ENCODE data around the gene TUBB.

TUBB gene

GRCh38 chr6:30679765-30680535 is 40.2 kb upstream of the TUBB start:
- peak overlapping the region; percentile 75 for H3K4me3 ChIP-seq (ENCODE audit: low read depth, low read length)
- no peak for DNase-seq (ENCODE audit: low read depth)
- TF ChIP-seq, protein P1, sequence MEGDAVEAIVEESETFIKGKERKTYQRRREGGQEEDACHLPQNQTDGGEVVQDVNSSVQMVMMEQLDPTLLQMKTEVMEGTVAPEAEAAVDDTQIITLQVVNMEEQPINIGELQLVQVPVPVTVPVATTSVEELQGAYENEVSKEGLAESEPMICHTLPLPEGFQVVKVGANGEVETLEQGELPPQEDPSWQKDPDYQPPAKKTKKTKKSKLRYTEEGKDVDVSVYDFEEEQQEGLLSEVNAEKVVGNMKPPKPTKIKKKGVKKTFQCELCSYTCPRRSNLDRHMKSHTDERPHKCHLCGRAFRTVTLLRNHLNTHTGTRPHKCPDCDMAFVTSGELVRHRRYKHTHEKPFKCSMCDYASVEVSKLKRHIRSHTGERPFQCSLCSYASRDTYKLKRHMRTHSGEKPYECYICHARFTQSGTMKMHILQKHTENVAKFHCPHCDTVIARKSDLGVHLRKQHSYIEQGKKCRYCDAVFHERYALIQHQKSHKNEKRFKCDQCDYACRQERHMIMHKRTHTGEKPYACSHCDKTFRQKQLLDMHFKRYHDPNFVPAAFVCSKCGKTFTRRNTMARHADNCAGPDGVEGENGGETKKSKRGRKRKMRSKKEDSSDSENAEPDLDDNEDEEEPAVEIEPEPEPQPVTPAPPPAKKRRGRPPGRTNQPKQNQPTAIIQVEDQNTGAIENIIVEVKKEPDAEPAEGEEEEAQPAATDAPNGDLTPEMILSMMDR (IDR thresholded peaks at IDR 0.05; ENCODE audit: low read depth, low read length, missing control alignments): no peak

GRCh38 chr6:30681766-30682142 is 38.4 kb upstream of the TUBB start:
- TF ChIP-seq, protein P1 (IDR thresholded peaks at IDR 0.05; ENCODE audit: low read depth, low read length, missing control alignments): no peak
- peak overlapping the region; percentile 75 for H3K4me3 ChIP-seq (ENCODE audit: low read depth, low read length)
- DNase-seq (ENCODE audit: low read depth): no peak

DNA sequence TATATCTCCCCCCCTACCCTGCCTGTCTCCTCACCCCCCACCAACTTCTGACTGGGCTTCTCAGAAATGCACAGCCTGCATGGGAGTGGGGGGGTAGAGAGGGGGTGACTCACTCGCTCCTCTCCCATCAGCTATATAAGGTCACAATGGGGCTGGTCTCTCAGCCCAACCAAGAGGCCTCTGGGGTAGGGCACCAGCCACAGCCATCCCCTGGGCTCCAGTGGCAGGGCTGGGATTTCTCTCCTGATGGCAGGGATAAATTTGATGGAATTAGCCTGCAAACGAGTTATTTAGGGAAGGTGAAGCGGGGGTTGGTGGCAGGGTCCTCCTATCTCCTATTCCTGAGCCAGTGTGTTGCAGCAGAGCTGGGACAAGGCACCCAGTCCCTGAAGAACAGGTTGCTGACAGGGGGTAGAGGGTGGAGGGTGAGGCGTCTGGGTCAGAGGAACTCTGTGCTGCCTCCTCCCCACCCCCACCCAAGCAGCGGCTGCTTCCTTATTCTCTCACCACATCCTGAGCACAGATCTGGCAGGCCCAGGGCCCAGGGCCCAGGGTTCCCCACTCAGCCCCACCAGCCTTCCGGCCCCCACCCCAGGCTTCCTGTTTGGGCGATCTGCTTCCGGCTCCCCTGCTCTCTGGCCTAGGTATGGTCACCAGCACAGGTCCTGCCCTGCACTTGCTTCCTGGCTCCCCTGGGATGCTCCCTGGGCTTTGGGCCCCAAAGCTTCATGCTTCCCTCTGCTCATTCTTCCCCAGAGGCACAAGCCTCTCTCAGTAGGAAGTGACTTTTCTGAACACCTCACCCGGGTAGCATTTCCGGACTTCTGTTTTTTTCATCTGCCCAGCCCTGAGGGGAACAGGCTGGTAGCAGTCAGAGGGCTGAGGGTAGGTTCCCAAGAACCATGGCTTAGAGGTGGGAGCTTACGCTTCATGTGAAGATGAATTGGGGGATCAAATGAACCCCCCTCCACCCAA is 37.7 kb upstream of the TUBB start:
- TF ChIP-seq, protein P1 (IDR thresholded peaks at IDR 0.05; ENCODE audit: low read depth, low read length, missing control alignments): no peak
- peak; percentile 82 for DNase-seq (ENCODE audit: low read depth)
- H3K4me3 ChIP-seq (ENCODE audit: low read depth, low read length): peak overlapping the region; percentile 75

DNA sequence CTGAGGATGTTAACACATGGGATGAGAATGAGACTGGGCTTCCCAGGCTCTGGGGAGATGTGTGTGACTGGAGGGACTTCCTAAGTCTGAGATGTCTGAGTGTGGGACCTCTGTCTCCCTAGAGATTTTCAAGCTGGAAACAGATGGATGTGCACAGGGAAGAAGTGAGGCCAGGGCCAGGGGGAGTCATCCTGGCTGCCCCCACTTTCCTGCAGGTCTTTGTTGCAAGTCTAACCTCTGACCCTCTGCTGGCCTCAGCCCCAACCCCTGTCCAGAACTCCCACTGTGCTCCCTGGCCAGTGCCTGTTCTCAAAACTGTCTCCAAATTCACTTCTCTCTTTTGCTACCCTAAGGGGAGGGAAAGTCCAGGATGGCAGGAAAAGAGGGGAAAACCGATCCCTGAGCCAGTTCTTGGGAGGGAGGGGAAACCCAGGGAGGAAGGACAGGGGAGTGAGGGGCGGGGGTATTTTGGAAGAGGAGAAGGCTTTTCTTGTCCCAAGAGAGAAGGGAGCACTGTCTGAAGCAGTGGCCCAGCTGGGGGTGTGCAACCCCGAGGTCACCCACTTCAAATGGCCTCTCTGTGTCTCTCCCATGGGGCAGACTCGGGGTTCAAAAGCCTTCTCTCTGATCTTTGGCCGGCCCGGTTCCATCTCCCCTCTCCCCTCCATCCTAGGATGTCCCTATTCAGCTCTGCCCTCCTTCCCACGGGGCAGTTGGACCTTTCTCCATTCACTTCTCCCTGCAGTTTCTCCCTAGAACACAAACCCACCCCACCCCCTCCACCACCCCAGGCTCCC is 36.8 kb upstream of the TUBB start:
- peak overlapping the region; percentile 75 for H3K4me3 ChIP-seq (ENCODE audit: low read depth, low read length)
- TF ChIP-seq, protein P1 (IDR thresholded peaks at IDR 0.05; ENCODE audit: low read depth, low read length, missing control alignments): no peak
- DNase-seq (ENCODE audit: low read depth): no peak

DNA sequence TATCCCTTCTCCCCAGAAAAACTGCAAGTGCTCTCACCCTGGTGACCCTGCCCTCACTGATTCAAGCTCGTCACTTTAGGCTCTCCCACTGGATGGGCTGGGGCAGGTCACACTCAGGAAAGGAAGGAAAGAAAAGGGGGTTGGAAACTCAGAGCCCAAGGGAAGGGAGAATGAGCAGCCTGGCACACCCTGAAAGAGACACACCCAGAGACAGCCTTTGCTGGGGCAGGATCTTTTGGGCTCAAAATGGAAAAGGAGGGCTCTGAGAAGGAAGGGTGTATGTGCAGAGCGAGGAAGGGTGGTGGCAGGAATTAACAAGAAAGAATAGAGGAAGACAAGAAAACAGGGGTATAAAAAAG is 36.2 kb upstream of the TUBB start:
- H3K4me3 ChIP-seq (ENCODE audit: low read depth, low read length): peak overlapping the region; percentile 75
- TF ChIP-seq, protein P1 (IDR thresholded peaks at IDR 0.05; ENCODE audit: low read depth, low read length, missing control alignments): no peak
- no peak for DNase-seq (ENCODE audit: low read depth)

- H3K4me3 ChIP-seq (ENCODE audit: low read depth, low read length): peak overlapping the region; percentile 75
- DNase-seq (ENCODE audit: low read depth): no peak
- TF ChIP-seq, protein P1 (IDR thresholded peaks at IDR 0.05; ENCODE audit: low read depth, low read length, missing control alignments): no peak
Measured at GRCh38 chr6:30684386-30685156, 35.6 kb upstream of the TUBB start.

All from GM12864 (cell line).